GM23338 (cell line): ENCODE measurements around the gene GBE1. TPM values are rescaled to one million over a fixed set of nuclear protein-coding genes. Genes with fewer than 3 reads are reported as not detected.

Experiments
- ATAC-seq: fragments of 200-7000 bp; cut with Tn5 transposase; 3 replicates; pipeline ENCODE4 v1.9.1; 2020
- DNase-seq: peaks from one replicate; pipeline ENCODE4 v3.0.0-alpha.2; 2015; ENCODE audit warnings: low spot score
- H2AFZ ChIP-seq: fragments of 200-600 bp; sonication (generic); 2 replicates; pipeline ENCODE4 v1.8.0; 2016; ENCODE audit warnings: antibody characterized with exemption, mild to moderate bottlenecking, moderate library complexity
- H3F3A ChIP-seq: fragments of 200-600 bp; sonication (generic); replicated peaks from 2 replicates; pipeline ENCODE4 v1.8.0; 2017; ENCODE audit warnings: antibody characterized with exemption, mixed run types, low read depth
- H3K27ac ChIP-seq: fragments of 200-600 bp; sonication (generic); 2 replicates; pipeline ENCODE4 v1.6.1; 2016; ENCODE audit warnings: low read depth
- H3K27me3 ChIP-seq: fragments of 200-600 bp; sonication (generic); 2 replicates; pipeline ENCODE4 v1.8.0; 2016; ENCODE audit warnings: mild to moderate bottlenecking, mixed run types, moderate library complexity; ENCODE audit not compliant: insufficient read depth
- H3K36me3 ChIP-seq: fragments of 200-600 bp; sonication (generic); 2 replicates; pipeline ENCODE4 v1.8.0; 2016; ENCODE audit warnings: mild to moderate bottlenecking; ENCODE audit not compliant: insufficient read depth
- H3K4me1 ChIP-seq: fragments of 200-600 bp; sonication (generic); 2 replicates; pipeline ENCODE4 v1.8.0; 2016; ENCODE audit warnings: mild to moderate bottlenecking, moderate library complexity; ENCODE audit not compliant: insufficient read depth
- H3K4me2 ChIP-seq: fragments of 200-600 bp; sonication (generic); 2 replicates; pipeline ENCODE4 v1.7.1; 2017; ENCODE audit warnings: mixed run types
- H3K4me3 ChIP-seq: fragments of 200-600 bp; sonication (generic); 2 replicates; pipeline ENCODE4 v1.6.1; 2016; ENCODE audit warnings: mixed run types
- H3K79me2 ChIP-seq: fragments of 200-600 bp; sonication (generic); replicated peaks from 2 replicates; pipeline ENCODE4 v1.8.0; 2017; ENCODE audit warnings: mild to moderate bottlenecking; ENCODE audit not compliant: insufficient read depth
- H3K9me2 ChIP-seq: fragments of 200-600 bp; sonication (generic); 2 replicates; pipeline ENCODE4 v1.8.0; 2017; ENCODE audit not compliant: insufficient read depth
- H4K20me1 ChIP-seq: fragments of 200-600 bp; sonication (generic); replicated peaks from 2 replicates; pipeline ENCODE4 v1.8.0; 2017; ENCODE audit warnings: mild to moderate bottlenecking; ENCODE audit not compliant: insufficient read depth
- H3K27ac Mint-ChIP-seq: 2 replicates; pipeline ENCODE4 v1.8.0; 2020; ENCODE audit warnings: inconsistent platforms, mild to moderate bottlenecking, moderate library complexity, mixed read lengths
- H3K27me3 Mint-ChIP-seq: 3 replicates; pipeline ENCODE4 v1.8.0; 2022; ENCODE audit warnings: low read depth, mild to moderate bottlenecking, moderate library complexity, mixed read lengths, inconsistent platforms; ENCODE audit not compliant: insufficient read depth, poor library complexity
- H3K36me3 Mint-ChIP-seq: 3 replicates; pipeline ENCODE4 v1.8.0; 2021; ENCODE audit warnings: low read depth, mild to moderate bottlenecking, inconsistent platforms, moderate library complexity, mixed read lengths
- H3K4me1 Mint-ChIP-seq: 3 replicates; pipeline ENCODE4 v1.8.0; 2020; ENCODE audit warnings: mild to moderate bottlenecking, inconsistent platforms, mixed read lengths
- H3K4me3 Mint-ChIP-seq: 3 replicates; pipeline ENCODE4 v1.8.0; 2021; ENCODE audit warnings: moderate library complexity, mild to moderate bottlenecking, inconsistent platforms, mixed read lengths
- H3K9me3 Mint-ChIP-seq: 3 replicates; pipeline ENCODE4 v1.8.0; 2020; ENCODE audit warnings: moderate library complexity, mild to moderate bottlenecking, inconsistent platforms, mixed read lengths
- CREB1 ChIP-seq: fragments of 250-450 bp; sonication (Bioruptor Pico); IDR thresholded peaks from 2 replicates; pipeline ENCODE4 v1.5.0; 2020; ENCODE audit warnings: low read depth, mild to moderate bottlenecking, moderate library complexity
- EZH2 ChIP-seq: fragments of 200-600 bp; sonication (generic); IDR thresholded peaks from one replicate; pipeline ENCODE4 v1.8.0; 2017; ENCODE audit warnings: antibody characterized with exemption, mild to moderate bottlenecking, low read depth; ENCODE audit not compliant: unreplicated experiment
- EZH2phosphoT487 ChIP-seq: fragments of 200-600 bp; sonication (generic); IDR thresholded peaks from one replicate; pipeline ENCODE4 v1.8.1; 2018; ENCODE audit warnings: antibody characterized with exemption; ENCODE audit not compliant: unreplicated experiment
- JUNB ChIP-seq: IDR thresholded peaks from one replicate; pipeline ENCODE4 v1.6.1; 2016; ENCODE audit warnings: antibody characterized with exemption; ENCODE audit not compliant: unreplicated experiment
- NANOG ChIP-seq: IDR thresholded peaks from 2 replicates; pipeline ENCODE4 v1.6.1; 2016; ENCODE audit warnings: antibody characterized with exemption, borderline replicate concordance
- POLR2AphosphoS5 ChIP-seq: IDR thresholded peaks from 2 replicates; pipeline ENCODE4 v1.6.1; 2016; ENCODE audit warnings: antibody characterized with exemption, low read depth
- STAT1 ChIP-seq: IDR thresholded peaks from one replicate; pipeline ENCODE4 v1.6.1; 2016; ENCODE audit warnings: antibody characterized with exemption; ENCODE audit not compliant: unreplicated experiment
- ZNF114 ChIP-seq: fragments of 250-450 bp; sonication (Bioruptor Pico); IDR thresholded peaks from 2 replicates; pipeline ENCODE4 v1.5.0; 2020; ENCODE audit warnings: mild to moderate bottlenecking, moderate library complexity
- ZNF331 ChIP-seq: fragments of 250-450 bp; sonication (Bioruptor Pico); IDR thresholded peaks from 2 replicates; pipeline ENCODE4 v1.5.0; 2020; ENCODE audit warnings: low read depth, mild to moderate bottlenecking, moderate library complexity
- polyA plus RNA-seq: library from polyadenylated mRNA; unstranded; fragments of >200 nt; fragmentation: Nextera tagmentation; extraction: Ambion mirVana; gene quantifications from 2 replicates; pipeline ENCODE4 v1.2.1, GENCODE V29; 2016
- total RNA-seq: library from RNA; depleted of rRNA; stranded (reverse); fragments of >200 nt; shearing (Covaris generic); gene quantifications from 2 replicates; pipeline ENCODE4 v1.2.3, GENCODE V29; 2014
- TF ChIP-seq, protein P1 (sequence below): fragments of 250-450 bp; sonication (Bioruptor Pico); IDR thresholded peaks from 2 replicates; pipeline ENCODE4 v1.5.0; 2020; ENCODE audit warnings: mild to moderate bottlenecking, moderate library complexity
- TF ChIP-seq, protein P2 (sequence below), 2 experiments: fragments of 200-600 bp in 1 of 2; sonication (generic) in 1 of 2; conservative IDR thresholded peaks; 2 replicates each; pipeline versions ENCODE4 v1.5.1 to v1.6.1; 2016 to 2017; ENCODE audit warnings: antibody characterized with exemption in 2 of 2, low read depth in 2 of 2, mild to moderate bottlenecking in 2 of 2, moderate library complexity in 1 of 2
- TF ChIP-seq, protein P3 (sequence below): IDR thresholded peaks from 2 replicates; pipeline ENCODE4 v1.6.1; 2016; ENCODE audit warnings: antibody characterized with exemption
- TF ChIP-seq, protein P4 (sequence below): IDR thresholded peaks from one replicate; pipeline ENCODE4 v1.6.1; 2018; ENCODE audit warnings: antibody characterized with exemption; ENCODE audit not compliant: unreplicated experiment

GBE1 gene
- total and polyA plus RNA-seq, 2 experiments from 2014 or later = 6.4 to 12.2 TPM

DNA sequence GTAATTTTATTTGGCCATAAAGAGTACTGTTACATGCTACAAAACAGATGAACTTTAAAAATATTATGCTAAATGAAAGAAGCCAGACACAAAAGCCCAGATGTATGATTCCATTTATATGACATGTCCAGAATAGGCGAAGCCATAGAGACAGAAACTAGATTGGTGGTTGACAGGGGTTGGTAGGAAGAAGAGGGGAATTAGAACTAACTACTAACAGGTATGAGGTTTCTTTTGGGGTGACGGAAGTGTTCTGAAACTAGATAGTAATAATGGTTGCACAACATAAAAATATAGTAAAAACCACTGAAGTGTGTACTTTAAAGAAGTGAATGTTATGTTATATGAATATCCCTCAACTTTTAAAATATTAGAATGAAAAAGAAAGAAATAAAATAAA, 66.1 kb downstream of the GBE1 start:
- Histone ChIP-seq H3K4me3 (no peak overlapping the region), H3K9me2 (no peaks in the 10 kb centered on the region), H2AFZ (no peak overlapping the region), H3K4me1 (no peaks in the 10 kb centered on the region), H3F3A (no peaks in the 10 kb centered on the region), H3K27me3 (no peaks in the 10 kb centered on the region), H3K79me2 (no peaks in the 10 kb centered on the region), H3K36me3 (no peaks in the 10 kb centered on the region), H4K20me1 (no peaks in the 10 kb centered on the region), H3K27ac (no peak overlapping the region), H3K4me2 (no peak overlapping the region)
- ATAC-seq = no peak
- Mint-ChIP-seq H3K9me3 (no peaks in the 10 kb centered on the region), H3K36me3 (no peaks in the 10 kb centered on the region), H3K27ac (no peak overlapping the region), H3K27me3 (no peaks in the 10 kb centered on the region), H3K4me1 (no peaks in the 10 kb centered on the region), H3K4me3 (no peak overlapping the region)
- TF ChIP-seq, protein P1, sequence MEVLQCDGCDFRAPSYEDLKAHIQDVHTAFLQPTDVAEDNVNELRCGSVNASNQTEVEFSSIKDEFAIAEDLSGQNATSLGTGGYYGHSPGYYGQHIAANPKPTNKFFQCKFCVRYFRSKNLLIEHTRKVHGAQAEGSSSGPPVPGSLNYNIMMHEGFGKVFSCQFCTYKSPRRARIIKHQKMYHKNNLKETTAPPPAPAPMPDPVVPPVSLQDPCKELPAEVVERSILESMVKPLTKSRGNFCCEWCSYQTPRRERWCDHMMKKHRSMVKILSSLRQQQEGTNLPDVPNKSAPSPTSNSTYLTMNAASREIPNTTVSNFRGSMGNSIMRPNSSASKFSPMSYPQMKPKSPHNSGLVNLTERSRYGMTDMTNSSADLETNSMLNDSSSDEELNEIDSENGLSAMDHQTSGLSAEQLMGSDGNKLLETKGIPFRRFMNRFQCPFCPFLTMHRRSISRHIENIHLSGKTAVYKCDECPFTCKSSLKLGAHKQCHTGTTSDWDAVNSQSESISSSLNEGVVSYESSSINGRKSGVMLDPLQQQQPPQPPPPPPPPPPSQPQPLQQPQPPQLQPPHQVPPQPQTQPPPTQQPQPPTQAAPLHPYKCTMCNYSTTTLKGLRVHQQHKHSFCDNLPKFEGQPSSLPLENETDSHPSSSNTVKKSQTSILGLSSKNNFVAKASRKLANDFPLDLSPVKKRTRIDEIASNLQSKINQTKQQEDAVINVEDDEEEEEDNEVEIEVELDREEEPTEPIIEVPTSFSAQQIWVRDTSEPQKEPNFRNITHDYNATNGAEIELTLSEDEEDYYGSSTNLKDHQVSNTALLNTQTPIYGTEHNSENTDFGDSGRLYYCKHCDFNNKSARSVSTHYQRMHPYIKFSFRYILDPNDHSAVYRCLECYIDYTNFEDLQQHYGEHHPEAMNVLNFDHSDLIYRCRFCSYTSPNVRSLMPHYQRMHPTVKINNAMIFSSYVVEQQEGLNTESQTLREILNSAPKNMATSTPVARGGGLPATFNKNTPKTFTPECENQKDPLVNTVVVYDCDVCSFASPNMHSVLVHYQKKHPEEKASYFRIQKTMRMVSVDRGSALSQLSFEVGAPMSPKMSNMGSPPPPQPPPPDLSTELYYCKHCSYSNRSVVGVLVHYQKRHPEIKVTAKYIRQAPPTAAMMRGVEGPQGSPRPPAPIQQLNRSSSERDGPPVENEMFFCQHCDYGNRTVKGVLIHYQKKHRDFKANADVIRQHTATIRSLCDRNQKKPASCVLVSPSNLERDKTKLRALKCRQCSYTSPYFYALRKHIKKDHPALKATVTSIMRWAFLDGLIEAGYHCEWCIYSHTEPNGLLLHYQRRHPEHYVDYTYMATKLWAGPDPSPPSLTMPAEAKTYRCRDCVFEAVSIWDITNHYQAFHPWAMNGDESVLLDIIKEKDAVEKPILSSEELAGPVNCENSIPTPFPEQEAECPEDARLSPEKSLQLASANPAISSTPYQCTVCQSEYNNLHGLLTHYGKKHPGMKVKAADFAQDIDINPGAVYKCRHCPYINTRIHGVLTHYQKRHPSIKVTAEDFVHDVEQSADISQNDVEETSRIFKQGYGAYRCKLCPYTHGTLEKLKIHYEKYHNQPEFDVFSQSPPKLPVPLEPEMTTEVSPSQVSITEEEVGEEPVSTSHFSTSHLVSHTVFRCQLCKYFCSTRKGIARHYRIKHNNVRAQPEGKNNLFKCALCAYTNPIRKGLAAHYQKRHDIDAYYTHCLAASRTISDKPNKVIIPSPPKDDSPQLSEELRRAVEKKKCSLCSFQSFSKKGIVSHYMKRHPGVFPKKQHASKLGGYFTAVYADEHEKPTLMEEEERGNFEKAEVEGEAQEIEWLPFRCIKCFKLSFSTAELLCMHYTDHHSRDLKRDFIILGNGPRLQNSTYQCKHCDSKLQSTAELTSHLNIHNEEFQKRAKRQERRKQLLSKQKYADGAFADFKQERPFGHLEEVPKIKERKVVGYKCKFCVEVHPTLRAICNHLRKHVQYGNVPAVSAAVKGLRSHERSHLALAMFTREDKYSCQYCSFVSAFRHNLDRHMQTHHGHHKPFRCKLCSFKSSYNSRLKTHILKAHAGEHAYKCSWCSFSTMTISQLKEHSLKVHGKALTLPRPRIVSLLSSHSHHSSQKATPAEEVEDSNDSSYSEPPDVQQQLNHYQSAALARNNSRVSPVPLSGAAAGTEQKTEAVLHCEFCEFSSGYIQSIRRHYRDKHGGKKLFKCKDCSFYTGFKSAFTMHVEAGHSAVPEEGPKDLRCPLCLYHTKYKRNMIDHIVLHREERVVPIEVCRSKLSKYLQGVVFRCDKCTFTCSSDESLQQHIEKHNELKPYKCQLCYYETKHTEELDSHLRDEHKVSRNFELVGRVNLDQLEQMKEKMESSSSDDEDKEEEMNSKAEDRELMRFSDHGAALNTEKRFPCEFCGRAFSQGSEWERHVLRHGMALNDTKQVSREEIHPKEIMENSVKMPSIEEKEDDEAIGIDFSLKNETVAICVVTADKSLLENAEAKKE (CRISPR knock-in tag) = no peak
- no peak for TF ChIP-seq ZNF331
- TF ChIP-seq ZNF114 (CRISPR knock-in tag) = no peak
- TF ChIP-seq, protein P2, sequence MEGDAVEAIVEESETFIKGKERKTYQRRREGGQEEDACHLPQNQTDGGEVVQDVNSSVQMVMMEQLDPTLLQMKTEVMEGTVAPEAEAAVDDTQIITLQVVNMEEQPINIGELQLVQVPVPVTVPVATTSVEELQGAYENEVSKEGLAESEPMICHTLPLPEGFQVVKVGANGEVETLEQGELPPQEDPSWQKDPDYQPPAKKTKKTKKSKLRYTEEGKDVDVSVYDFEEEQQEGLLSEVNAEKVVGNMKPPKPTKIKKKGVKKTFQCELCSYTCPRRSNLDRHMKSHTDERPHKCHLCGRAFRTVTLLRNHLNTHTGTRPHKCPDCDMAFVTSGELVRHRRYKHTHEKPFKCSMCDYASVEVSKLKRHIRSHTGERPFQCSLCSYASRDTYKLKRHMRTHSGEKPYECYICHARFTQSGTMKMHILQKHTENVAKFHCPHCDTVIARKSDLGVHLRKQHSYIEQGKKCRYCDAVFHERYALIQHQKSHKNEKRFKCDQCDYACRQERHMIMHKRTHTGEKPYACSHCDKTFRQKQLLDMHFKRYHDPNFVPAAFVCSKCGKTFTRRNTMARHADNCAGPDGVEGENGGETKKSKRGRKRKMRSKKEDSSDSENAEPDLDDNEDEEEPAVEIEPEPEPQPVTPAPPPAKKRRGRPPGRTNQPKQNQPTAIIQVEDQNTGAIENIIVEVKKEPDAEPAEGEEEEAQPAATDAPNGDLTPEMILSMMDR (conservative IDR thresholded peaks at IDR 0.05; ENCODE audit: low read depth in 2 of 2) = no peak
- TF ChIP-seq JUNB = no peak
- no peak for TF ChIP-seq EZH2phosphoT487
- no peak for TF ChIP-seq STAT1
- TF ChIP-seq, protein P3, sequence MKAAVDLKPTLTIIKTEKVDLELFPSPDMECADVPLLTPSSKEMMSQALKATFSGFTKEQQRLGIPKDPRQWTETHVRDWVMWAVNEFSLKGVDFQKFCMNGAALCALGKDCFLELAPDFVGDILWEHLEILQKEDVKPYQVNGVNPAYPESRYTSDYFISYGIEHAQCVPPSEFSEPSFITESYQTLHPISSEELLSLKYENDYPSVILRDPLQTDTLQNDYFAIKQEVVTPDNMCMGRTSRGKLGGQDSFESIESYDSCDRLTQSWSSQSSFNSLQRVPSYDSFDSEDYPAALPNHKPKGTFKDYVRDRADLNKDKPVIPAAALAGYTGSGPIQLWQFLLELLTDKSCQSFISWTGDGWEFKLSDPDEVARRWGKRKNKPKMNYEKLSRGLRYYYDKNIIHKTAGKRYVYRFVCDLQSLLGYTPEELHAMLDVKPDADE = no peak
- no peak for TF ChIP-seq POLR2AphosphoS5
- TF ChIP-seq CREB1 = no peak
- TF ChIP-seq, protein P4, sequence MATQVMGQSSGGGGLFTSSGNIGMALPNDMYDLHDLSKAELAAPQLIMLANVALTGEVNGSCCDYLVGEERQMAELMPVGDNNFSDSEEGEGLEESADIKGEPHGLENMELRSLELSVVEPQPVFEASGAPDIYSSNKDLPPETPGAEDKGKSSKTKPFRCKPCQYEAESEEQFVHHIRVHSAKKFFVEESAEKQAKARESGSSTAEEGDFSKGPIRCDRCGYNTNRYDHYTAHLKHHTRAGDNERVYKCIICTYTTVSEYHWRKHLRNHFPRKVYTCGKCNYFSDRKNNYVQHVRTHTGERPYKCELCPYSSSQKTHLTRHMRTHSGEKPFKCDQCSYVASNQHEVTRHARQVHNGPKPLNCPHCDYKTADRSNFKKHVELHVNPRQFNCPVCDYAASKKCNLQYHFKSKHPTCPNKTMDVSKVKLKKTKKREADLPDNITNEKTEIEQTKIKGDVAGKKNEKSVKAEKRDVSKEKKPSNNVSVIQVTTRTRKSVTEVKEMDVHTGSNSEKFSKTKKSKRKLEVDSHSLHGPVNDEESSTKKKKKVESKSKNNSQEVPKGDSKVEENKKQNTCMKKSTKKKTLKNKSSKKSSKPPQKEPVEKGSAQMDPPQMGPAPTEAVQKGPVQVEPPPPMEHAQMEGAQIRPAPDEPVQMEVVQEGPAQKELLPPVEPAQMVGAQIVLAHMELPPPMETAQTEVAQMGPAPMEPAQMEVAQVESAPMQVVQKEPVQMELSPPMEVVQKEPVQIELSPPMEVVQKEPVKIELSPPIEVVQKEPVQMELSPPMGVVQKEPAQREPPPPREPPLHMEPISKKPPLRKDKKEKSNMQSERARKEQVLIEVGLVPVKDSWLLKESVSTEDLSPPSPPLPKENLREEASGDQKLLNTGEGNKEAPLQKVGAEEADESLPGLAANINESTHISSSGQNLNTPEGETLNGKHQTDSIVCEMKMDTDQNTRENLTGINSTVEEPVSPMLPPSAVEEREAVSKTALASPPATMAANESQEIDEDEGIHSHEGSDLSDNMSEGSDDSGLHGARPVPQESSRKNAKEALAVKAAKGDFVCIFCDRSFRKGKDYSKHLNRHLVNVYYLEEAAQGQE = no peak
- no peak for TF ChIP-seq NANOG
- TF ChIP-seq EZH2 = no peak
- DNase-seq = no peak
